Loucy (cell line): ENCODE data around the gene IRS1.

ENCODE experiments used
- H2AFZ ChIP-seq: fragments of 200-600 bp; sonication (generic); 2 replicates; pipeline ENCODE4 v1.6.0; 2016; ENCODE audit warnings: antibody characterized with exemption, mild to moderate bottlenecking, low read length, moderate library complexity
- H3F3A ChIP-seq: fragments of 200-600 bp; 2 replicates; pipeline ENCODE4 v1.6.0; 2016; ENCODE audit warnings: antibody characterized with exemption, low read depth, mild to moderate bottlenecking
- H3K27me3 ChIP-seq: fragments of 200-600 bp; sonication (generic); 2 replicates; pipeline ENCODE4 v1.6.1; 2014; ENCODE audit warnings: low read length, mild to moderate bottlenecking; ENCODE audit not compliant: insufficient read depth, poor library complexity, severe bottlenecking
- H3K36me3 ChIP-seq: fragments of 200-600 bp; sonication (generic); 2 replicates; pipeline ENCODE4 v1.6.1; 2016; ENCODE audit warnings: low read length; ENCODE audit not compliant: insufficient read depth
- H3K4me1 ChIP-seq: fragments of 200-600 bp; sonication (generic); 2 replicates; pipeline ENCODE4 v1.5.1; 2014; ENCODE audit warnings: low read length, mild to moderate bottlenecking; ENCODE audit not compliant: insufficient read depth, poor library complexity, severe bottlenecking
- H3K4me2 ChIP-seq: fragments of 200-600 bp; sonication (generic); 2 replicates; pipeline ENCODE4 v1.6.0; 2014; ENCODE audit warnings: antibody characterized with exemption, low read length, low read depth, mild to moderate bottlenecking; ENCODE audit not compliant: poor library complexity, severe bottlenecking
- H3K4me3 ChIP-seq: fragments of 200-600 bp; sonication (generic); 2 replicates; pipeline ENCODE4 v1.5.1; 2014; ENCODE audit warnings: low read length, mild to moderate bottlenecking, mixed read lengths; ENCODE audit not compliant: poor library complexity, severe bottlenecking
- H3K79me2 ChIP-seq: fragments of 200-600 bp; sonication (generic); 2 replicates; pipeline ENCODE4 v1.6.1; 2014; ENCODE audit warnings: low read length; ENCODE audit not compliant: insufficient read depth
- H3K9ac ChIP-seq: fragments of 200-600 bp; sonication (generic); 2 replicates; pipeline ENCODE4 v1.6.0; 2014; ENCODE audit warnings: mild to moderate bottlenecking, low read depth, low read length, moderate library complexity; ENCODE audit not compliant: poor library complexity, severe bottlenecking
- H3K9me2 ChIP-seq: fragments of 200-600 bp; sonication (generic); replicated peaks from 2 replicates; pipeline ENCODE4 v1.6.1; 2016; ENCODE audit warnings: low read depth, low read length, mixed read lengths
- H3K9me3 ChIP-seq: fragments of 200-600 bp; sonication (generic); 2 replicates; pipeline ENCODE4 v1.6.1; 2014; ENCODE audit warnings: mild to moderate bottlenecking, antibody characterized with exemption, low read length, low read depth; ENCODE audit not compliant: insufficient read depth
- H4K20me1 ChIP-seq: fragments of 200-600 bp; sonication (generic); 2 replicates; pipeline ENCODE4 v1.6.0; 2014; ENCODE audit warnings: antibody characterized with exemption, low read length, mild to moderate bottlenecking; ENCODE audit not compliant: insufficient read depth, poor library complexity, severe bottlenecking
- CTCF ChIP-seq: fragments of 200-600 bp; sonication (generic); conservative IDR thresholded peaks from 2 replicates; pipeline ENCODE4 v1.5.1; 2014; ENCODE audit warnings: mild to moderate bottlenecking, antibody characterized with exemption, low read length
- EZH2phosphoT487 ChIP-seq: fragments of 200-600 bp; IDR thresholded peaks from 2 replicates; pipeline ENCODE4 v1.6.1; 2018; ENCODE audit warnings: antibody characterized with exemption, mild to moderate bottlenecking, moderate library complexity, borderline replicate concordance

IRS1 gene

GRCh38 chr2:226730481-226730880, 69.1 kb downstream of the IRS1 start:
- Histone ChIP-seq H3K9me3 (no peaks in the 10 kb centered on the region), H2AFZ (no peak overlapping the region), H3K79me2 (no peaks in the 10 kb centered on the region), H3K9me2 (no peaks in the 10 kb centered on the region), H3K4me1 (no peaks in the 10 kb centered on the region), H3K36me3 (no peaks in the 10 kb centered on the region), H4K20me1 (no peaks in the 10 kb centered on the region), H3K9ac (no peak overlapping the region), H3K27me3 (no peaks in the 10 kb centered on the region), H3K4me3 (no peak overlapping the region), H3K4me2 (no peak overlapping the region), H3F3A (no peaks in the 10 kb centered on the region)
- TF ChIP-seq CTCF (no peak), EZH2phosphoT487 (no peak)

GRCh38 chr2:226728996-226729395, 70.6 kb downstream of the IRS1 start:
- no peaks in the 10 kb centered on the region for H3K9me3 ChIP-seq
- no peak overlapping the region for H3K4me3 ChIP-seq
- no peak overlapping the region for H3K4me2 ChIP-seq
- no peaks in the 10 kb centered on the region for H3K9me2 ChIP-seq
- H3K27me3 ChIP-seq = no peaks in the 10 kb centered on the region
- H3K4me1 ChIP-seq = no peaks in the 10 kb centered on the region
- TF ChIP-seq EZH2phosphoT487 = no peak
- no peak for TF ChIP-seq CTCF
- no peak overlapping the region for H3K9ac ChIP-seq
- no peaks in the 10 kb centered on the region for H3F3A ChIP-seq
- H3K36me3 ChIP-seq = no peaks in the 10 kb centered on the region
- no peak overlapping the region for H2AFZ ChIP-seq
- H3K79me2 ChIP-seq = no peaks in the 10 kb centered on the region
- no peaks in the 10 kb centered on the region for H4K20me1 ChIP-seq

- Histone ChIP-seq H3K36me3 (no peaks in the 10 kb centered on the region), H3K9me2 (no peaks in the 10 kb centered on the region), H3F3A (no peaks in the 10 kb centered on the region), H3K9me3 (no peaks in the 10 kb centered on the region), H2AFZ (no peak overlapping the region), H3K79me2 (no peaks in the 10 kb centered on the region), H3K4me3 (no peak overlapping the region), H3K4me2 (no peak overlapping the region), H4K20me1 (no peaks in the 10 kb centered on the region), H3K4me1 (no peaks in the 10 kb centered on the region), H3K9ac (no peak overlapping the region), H3K27me3 (no peaks in the 10 kb centered on the region)
- TF ChIP-seq EZH2phosphoT487 (no peak), CTCF (no peak)
These were observed 72.4 kb downstream of the IRS1 start for GRCh38 chr2:226727251-226727650.
